NCI-H128 (cell line): ENCODE data around the gene POU6F2.
"Not testable (repeated sequence)": the region's sequence is repeated elsewhere in the genome, so short reads cannot be mapped to it uniquely, and the experiment has no call there.

ENCODE experiments used
- DNase-seq: peaks from one replicate; lab custom pipeline; 2025; ENCODE audit not compliant: unreplicated experiment; lab: John Stamatoyannopoulos, UW

POU6F2 gene, protein sequence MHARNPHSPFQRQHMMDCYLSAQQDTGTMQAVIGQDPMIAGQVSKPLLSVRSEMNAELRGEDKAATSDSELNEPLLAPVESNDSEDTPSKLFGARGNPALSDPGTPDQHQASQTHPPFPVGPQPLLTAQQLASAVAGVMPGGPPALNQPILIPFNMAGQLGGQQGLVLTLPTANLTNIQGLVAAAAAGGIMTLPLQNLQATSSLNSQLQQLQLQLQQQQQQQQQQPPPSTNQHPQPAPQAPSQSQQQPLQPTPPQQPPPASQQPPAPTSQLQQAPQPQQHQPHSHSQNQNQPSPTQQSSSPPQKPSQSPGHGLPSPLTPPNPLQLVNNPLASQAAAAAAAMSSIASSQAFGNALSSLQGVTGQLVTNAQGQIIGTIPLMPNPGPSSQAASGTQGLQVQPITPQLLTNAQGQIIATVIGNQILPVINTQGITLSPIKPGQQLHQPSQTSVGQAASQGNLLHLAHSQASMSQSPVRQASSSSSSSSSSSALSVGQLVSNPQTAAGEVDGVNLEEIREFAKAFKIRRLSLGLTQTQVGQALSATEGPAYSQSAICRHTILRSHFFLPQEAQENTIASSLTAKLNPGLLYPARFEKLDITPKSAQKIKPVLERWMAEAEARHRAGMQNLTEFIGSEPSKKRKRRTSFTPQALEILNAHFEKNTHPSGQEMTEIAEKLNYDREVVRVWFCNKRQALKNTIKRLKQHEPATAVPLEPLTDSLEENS

DNA sequence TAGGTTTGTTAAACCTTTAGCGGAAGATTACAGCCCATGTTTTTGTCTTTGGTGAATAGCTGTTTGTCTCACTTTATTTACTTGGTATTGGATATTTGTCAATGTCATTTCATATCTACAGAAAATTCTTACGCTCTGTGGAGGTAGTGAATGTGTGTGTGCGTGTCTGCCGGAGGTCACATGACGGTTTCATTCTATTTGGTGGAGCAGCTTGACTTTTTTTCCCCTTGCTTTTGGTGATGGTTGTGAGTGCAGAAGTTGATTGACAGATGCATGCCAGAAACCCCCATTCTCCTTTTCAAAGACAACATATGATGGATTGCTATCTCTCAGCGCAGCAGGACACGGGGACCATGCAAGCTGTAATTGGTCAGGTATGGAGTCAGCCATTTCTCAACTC is at the start of gene POU6F2:
Gene POU6F2 (plus strand): TSS at position 225 of the 400 bp plus-strand sequence. CDS start 45 bp downstream, at position 270.
- no peak for DNase-seq

DNA sequence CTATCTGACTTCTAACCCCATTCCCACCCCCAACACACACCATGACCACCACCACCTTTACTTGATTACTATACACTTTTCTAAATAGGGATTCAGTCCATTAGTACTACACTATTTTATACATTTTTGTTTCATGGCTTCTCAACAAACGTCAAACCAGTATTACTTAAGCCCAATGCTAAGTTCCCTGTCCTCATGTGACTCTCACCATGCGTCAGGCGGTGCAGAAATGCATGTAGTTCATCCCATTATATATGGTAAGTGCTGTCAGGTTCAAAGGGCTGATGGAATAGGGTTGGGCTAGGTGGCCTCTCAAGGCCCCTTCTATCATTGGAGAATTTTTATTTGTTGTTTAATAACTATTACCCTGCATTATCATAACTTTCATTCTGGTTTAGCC is 49.2 kb upstream of the POU6F2 start:
- no peak for DNase-seq

DNA sequence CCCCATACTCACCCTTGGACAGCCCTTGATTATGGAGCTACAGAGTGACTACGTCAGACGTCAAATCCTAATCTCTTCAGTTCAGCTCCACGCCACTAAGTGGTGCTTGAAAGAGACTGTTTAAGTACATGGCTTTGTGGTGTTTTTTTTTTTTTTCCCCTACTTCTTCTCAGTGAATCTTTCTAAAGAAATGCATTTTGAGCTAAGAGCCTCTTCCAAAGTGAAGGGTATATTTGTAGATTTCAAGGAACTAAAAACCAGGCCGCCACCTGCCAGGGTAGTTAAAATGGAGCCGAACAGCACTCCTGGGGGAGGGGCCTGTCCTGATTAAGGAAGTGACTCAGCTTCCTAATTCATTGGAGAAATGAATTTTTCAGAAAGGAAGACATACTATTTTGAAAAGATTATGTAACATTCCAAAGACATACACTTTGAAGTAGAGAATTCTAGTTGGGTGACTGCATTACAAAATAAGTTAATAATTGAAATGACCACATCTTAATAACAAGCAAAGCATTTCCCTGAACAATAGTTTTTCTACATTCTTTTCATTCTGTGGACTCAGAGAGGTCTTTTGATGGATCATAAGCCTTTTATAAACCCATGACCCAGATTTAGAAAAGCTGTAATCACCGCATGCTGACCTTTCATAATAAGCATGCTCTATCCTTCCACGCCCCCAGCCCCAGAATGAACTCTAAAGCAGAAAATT is 48.1 kb upstream of the POU6F2 start:
- DNase-seq = no peak

DNA sequence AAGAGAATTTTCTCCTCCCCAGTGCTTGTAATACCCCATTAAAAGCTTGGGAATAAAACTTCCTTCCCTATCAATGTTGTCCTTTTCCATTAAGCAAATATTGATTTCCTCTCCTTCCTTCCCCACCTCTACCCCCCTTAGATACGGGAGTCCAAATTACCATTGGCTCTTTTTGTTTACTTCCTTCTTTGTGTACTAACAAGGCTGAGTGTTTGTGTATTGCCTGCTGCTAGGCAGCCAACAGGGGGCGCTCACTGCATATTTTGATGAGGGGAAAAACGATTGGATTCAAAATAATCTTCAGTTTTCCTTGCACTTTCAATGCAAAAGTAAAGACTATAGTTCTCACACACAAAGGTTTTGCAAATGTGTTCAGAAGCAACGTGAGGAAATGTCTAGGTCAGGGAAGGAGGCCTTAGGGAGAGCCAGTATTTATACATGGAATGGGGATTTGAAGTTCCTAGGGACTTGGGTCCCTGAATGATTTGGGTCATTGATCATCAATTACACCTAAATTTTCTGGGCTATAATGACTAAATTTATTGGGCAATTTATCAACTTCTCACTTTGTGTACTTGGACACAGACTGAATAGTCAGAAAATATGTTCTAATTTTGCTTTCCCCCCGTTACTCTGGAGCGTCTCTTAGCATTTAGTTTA is 45.1 kb upstream of the POU6F2 start:
- DNase-seq = peak; percentile 36

DNA sequence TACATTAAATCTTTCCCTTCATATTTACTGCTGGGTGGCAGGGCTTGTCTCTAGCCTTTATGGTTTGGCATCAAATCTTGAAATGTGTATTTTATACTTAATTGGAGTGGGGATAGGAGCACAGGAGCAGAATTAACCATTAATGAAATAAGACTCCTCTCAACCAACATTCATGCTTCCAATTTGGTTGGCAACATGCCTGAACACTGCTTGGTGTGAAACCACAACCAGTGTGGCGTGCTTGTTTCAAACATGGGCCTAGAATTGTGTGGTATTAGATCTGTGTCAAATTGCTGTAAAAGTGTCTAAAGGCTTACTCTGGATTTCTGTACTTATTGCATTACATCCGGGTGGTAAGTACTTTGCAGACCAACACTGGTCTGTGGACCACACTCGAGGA is 43.7 kb upstream of the POU6F2 start:
- no peak for DNase-seq

DNA sequence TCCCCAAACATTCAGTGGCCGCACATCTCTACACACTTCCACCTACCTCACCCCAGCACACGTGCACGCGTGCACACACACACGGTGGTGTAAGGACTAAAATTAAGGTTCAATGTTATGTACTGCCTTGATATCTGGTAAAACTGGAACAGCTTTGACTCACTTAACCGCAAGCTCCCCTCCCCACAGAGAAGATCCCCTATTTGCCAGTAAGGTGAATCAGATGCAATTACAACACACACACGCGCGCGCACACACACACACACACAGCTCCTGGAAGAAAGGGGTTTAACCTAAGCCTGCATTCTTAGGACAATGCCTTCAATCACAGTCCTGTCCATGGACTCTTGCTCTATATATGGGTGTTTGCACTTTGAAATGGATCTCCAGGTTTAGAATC is 43.2 kb upstream of the POU6F2 start:
- no peak for DNase-seq

DNA sequence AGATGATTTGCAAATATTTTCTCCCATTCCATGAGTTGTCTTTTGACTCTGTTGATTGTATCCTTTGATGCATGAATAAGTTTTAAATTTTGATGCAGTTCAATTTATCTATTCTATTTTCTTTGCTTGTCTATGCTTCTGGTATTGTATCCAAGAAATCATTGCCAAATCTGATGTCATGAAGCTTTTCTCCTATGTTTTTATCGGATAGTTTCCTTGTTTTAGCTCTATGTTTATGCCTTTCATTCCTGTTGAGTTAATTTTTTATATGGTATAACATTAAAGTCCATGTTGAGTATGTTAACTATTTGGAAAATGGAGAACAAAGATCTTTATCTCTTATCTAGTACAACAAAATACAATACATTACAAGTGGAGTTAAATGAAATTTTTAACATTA is 41.1 kb upstream of the POU6F2 start:
- DNase-seq = no peak

DNA sequence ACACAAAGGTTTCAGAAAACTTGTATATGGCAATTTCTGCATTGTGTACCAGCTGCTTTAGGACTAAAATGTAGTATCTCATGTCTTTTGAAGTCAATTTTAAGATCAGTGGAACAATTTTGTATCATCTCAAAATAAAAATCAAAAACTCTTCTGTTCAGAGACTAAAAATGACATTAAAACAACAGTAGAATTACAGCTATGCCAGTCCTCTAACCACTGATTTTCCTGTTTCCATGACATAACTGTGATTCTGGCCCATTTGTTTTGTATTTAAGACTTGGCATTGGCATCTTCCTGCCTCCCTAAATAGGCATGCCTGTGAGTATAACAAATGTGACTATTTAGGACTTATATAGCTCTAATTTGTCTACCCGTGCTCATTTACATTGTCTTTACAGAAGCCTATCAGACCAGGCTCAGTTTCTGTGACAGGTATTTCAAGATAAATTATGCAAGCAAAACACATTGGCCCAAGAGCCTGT is 39.7 kb upstream of the POU6F2 start:
- no peak for DNase-seq

DNA sequence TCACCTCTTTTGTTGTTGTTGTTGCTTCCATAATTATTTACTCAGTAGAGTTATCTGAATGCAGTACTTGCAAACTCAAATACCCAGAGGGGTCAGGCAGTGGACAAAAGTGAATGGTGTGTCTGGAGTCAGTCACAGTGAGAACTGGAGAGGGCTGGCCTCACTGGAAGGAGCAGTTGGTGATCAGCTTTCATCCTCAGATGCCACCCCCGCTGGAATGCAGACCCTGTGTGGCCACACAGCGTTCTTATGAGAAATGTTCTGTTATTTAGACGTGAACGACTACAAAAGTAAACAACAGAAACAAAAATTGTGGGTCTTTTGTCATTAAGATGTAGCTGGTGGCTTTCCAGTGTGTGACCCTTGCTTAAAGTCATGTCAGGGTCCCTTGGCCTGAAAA is 39.1 kb upstream of the POU6F2 start:
- DNase-seq = no peak

DNA sequence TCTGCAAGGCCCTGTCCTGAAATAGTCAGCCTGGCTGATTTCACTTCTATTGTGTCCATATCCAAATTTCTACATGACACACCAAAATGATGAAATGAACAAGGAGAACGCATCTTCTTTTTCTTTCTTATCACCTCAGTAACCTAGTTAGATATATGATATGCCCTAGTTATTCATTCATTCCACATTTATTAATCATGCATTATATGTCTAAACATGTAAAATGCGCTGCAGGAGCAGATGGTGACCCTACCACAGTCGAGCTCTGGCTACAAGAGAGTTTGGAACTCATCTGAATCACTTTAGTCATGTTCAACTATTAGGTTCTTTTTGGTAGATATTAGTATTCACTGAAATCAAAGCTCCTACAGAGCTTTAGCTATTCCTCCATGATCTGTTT is 36.9 kb upstream of the POU6F2 start:
- no peak for DNase-seq

DNA sequence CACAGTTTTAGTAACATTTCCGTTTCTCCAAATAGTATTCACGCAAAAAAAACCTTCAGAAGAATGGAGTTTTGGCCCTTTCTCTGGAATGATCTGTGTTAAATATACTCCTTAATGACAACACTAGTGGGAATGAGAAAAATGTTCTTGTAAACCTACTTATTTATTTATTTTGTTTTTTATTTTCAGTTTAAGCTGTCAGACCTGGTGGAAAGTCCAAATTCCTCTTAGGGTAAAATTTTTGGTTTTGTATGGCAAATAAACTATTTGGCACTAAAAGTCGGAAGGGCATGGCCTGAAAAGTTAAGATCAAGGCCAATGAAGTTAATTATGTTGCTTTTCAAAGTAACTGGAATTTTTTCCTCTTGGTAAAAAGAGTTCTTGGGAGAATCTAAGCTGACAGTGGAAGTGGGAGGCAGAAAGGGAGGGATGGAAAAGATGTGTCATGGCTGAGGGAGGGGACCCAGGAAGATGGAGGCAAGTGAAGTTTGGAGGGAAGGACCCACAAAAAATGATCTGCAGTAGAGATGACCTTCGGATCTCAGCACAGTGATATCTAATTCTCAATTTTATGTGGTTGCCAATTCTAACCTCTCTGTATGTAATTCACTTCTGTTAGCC is 35.2 kb upstream of the POU6F2 start:
- DNase-seq = no peak

DNA sequence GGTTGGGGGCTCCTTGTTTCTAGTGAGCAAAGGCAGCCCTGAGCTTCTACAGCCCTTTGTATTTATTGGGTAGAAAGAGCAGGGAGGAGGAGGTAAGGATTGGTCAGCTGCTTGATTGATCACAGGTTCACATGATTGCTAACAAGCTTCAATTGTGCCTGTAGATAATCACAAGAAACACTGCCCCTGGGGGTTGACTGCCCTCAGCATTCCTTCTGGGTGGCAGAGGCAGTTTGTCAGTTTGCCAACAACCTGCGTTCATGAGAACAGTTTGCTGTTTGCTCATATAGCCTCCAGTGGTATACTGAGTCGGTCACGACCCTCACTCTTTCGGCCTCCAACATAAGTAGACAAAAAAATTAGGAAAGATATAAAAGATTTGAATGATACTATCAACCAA is 30.2 kb upstream of the POU6F2 start:
- DNase-seq = not testable (repeated sequence)

DNA sequence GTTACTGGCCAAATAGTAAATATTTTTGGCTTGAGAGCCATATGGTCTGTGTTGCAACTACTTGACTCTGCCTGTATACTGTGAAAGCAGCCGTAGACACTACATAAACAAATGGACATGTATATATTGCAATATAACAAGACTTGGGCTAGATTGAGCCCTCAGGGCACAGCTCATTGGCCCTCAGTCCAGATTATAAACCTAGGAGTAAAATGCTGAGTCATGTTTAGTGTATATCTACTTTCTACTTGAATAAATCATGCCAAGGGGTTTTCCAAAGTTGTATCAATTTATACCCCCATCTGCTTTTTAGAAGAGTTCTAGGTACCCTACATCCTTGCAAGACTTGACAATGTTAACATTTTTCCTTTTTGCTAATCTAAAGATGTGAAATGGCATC is 27.4 kb upstream of the POU6F2 start:
- no peak for DNase-seq

DNA sequence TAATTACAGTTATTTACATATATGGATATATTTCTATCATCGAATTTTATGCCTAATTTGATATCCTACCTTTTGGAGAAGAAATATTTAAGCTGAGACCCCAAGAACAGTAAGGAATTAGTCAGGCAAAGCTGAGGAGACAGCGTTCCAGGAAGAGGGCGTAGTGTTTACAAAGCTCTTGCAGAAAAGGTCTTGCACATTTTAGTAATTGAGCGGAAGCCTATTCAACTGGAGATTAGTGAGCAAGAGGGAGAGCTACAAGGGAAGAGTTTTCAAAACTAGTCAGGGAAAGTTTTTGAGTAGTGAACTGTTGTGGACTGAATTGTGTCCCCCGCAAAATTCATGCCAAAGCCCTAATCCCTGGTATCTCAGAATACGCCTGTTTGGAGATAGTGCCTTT is 26.5 kb upstream of the POU6F2 start:
- no peak for DNase-seq

DNA sequence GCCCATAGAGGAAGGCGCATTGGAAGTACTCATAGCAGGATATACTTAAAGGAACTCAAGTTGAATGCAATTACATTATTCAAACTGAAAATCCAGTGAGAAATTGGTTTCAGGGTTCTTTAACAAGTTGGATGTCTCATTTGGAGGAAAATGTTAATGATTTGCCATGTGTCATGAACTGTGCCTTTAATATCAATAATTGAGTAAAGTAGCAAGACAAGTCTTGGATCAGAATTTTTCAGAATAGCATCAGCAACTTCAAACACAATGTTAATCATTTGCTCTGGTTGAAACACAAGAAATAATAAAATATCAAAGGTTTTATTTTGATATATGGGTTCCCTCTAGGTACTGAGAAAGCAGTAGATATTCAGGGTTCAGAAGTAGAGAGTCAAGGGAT is 24.5 kb upstream of the POU6F2 start:
- no peak for DNase-seq

DNA sequence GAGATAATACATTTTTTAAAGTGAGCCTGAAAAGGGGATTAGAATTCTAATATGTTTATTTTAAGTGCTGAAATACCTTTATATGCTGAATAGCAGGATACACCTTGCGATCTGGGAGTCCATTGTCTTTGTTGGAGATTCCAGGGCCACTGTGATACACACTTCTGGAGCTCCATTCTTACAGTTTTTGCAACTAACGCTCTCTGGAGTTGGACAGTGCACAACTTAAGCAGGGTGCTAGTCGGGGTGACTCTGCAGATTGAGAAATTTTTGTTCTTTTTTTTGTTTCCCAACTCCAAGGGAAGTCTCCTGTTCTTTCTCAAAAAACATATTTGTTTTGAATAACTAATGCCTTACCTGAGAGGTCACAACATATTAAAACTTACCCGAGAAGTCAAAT is 23.7 kb upstream of the POU6F2 start:
- DNase-seq = no peak

DNA sequence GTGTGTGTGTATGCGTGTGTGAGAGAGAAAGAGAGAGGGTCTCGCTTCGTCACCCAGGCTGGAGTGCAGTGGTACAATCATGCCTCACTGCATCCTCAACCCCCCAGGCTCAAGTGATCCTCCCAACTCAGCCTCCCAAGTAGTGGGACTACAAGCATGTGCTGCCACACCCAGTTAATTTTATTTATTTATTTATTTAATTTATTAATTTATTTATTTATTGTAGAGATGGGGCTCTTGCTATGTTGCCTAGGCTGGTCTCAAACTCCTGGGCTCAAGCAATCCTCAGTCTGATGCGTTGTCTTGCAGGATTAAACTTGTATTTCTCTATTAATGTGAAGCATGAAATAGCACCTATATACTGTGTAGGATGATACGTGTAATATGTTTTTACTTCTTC is 21.8 kb upstream of the POU6F2 start:
- no peak for DNase-seq

DNA sequence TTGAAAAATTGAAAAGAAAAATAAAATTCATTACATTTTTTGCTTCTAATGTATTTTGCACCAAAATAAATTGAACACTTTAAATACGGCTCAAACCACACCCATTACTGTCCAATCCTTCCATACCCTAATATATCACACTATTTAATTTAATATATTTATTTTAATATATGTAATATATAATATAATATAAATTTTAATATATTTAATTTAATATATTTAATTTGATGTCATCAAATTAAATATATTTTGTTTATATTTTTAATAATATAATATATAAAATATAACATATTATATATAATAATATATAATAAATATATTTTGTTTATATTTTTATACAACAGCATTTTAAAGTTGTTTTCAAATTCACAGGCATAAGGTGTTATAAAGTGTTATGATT is 15.7 kb upstream of the POU6F2 start:
- DNase-seq = no peak

DNA sequence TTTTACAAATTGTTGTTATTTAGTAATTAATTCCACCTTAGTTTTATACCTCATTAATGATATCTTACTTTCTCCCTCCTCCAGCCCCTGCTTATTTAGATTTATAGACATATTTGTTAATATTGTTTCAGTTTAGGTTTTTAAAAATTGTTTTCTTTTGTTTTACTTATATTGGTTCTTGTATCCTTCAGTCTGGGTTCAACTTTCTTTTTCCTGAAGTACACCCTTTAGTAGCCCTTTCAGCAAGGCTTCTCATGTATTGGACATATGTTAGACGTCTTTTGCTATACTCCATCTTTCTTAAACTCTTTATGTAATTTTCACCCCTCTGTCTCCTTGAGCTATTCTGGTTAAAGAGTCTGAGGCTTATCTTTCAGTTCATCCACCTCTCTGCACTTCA is 12.8 kb upstream of the POU6F2 start:
- DNase-seq = no peak

DNA sequence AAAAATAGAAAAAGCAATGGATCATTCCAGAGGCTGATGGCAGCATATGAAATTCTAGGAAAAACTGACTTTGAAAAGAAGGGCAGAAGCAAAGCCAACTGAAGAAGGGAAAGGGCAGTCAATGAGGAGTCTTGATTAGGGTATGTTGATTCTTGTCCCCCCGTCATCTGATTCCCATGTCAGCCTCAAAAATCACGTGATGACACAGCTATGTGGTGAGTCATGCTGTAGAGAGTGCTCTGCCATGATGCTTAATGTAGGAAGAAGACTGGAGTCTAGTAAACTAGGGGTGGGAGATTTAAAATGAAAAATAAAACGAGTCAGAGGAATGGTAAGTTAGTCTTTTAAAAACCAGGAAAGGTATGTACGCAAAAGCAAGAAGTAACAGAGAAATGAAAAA is 3.9 kb upstream of the POU6F2 start:
- no peak for DNase-seq

DNA sequence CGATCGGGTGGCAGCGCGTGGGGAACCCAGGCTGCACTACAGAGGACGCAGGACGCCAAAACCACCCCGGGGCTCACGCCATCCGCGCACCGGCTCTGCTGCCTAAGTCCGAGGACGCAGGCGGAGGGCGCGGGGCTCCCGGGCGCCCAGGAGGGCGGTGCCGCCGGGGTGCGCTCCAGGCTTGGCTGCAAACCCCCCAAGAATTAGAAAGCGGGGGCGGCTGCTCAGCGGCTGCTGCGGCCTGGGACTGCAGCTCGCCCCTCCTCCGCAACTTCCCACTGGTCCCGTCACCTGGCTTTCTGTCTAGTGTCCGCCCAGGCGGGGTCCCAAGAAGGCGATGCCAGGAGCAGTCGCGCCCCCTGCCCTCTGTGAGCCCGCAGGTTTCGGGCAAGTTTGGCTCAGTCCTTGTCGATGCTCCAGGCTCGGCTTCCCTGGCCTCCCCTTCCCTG is 1.7 kb upstream of the POU6F2 start:
- no peak for DNase-seq
